ENCODE results near the gene MITF.
"Not testable (repeated sequence)": the region's sequence is repeated elsewhere in the genome, so short reads cannot be mapped to it uniquely, and the experiment has no call there.

MITF gene

GRCh38 chr3:69791919-69792399 is 52.7 kb downstream of the MITF start:
- DNase-seq, result no peak

DNA sequence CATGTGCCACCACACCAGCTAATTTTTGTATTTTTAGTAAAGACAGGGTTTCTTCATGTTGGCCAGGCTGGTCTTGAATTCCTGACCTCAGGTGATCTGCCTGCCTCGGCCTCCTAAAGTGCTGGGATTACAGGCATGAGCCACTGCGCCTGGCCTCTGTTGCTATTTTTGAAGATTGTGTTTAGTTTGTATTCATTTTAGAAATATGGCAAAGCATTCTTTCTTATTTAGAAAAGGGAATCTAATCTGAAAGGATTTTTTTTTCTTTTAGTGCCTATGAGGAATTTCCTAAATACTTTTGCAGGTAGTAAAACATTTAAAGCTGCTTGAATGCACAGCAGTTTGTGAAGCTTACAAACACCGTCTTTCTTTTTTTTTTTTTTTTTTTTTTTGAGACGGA is 56.9 kb downstream of the MITF start:
- DNase-seq, result not testable (repeated sequence)

GRCh38 chr3:69803681-69804270 is 64.5 kb downstream of the MITF start:
- DNase-seq, result no peak

DNA sequence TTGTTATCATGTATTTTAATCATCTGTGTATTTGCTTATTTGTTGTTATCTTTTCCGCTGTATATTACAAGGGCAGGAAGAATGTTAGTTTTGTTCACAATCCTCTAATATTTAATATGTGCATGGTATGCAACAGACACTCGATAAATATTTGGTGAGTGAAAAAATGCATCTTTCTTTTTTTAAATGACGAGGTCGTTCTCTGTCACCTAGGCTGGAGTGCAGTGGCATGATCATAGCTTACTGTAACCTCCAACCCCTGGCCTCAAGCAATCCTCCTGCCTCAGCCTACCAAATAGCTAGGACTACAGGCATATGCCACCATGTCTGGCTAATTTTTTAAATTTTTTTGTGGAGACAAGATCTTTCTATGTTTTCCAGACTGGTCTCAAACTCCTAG is 66.2 kb downstream of the MITF start:
- DNase-seq, result no peak

- no peak for DNase-seq
These were observed 67.6 kb downstream of the MITF start for GRCh38 chr3:69806735-69807438.

GRCh38 chr3:69807674-69808073 is 68.4 kb downstream of the MITF start:
- DNase-seq, result no peak

GRCh38 chr3:69809076-69809835 is 70.0 kb downstream of the MITF start:
- no peak for DNase-seq

GRCh38 chr3:69811452-69812401 is 72.5 kb downstream of the MITF start:
- DNase-seq, result no peak

DNA sequence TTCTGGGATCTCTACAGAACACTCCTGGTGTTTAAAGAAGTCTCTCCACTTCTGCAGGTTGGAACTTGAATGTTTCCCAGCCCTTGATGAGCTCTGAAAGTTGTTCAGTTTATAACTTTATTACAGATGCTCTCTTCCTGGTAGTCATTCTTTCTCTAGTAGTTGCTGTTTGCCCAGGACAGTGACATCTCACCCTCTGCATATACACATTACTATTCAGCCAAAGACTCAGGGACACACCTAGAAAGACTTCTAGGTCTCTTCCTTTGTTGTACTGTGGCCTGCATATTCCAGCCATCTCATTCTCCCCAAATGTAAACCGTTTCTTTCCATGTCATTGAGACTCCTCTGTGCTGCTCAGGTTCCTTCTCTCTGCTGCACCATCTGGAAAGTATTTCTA is 76.7 kb downstream of the MITF start:
- DNase-seq, result no peak

GRCh38 chr3:69817988-69818387 is 78.7 kb downstream of the MITF start:
- DNase-seq, result no peak

GRCh38 chr3:69819282-69819681 is 80.0 kb downstream of the MITF start:
- no peak for DNase-seq

- no peak for DNase-seq
These were observed 81.9 kb downstream of the MITF start for GRCh38 chr3:69821133-69821532.

GRCh38 chr3:69823743-69824142 is 84.5 kb downstream of the MITF start:
- DNase-seq, result no peak

GRCh38 chr3:69825446-69825845 is 86.2 kb downstream of the MITF start:
- DNase-seq, result no peak

DNA sequence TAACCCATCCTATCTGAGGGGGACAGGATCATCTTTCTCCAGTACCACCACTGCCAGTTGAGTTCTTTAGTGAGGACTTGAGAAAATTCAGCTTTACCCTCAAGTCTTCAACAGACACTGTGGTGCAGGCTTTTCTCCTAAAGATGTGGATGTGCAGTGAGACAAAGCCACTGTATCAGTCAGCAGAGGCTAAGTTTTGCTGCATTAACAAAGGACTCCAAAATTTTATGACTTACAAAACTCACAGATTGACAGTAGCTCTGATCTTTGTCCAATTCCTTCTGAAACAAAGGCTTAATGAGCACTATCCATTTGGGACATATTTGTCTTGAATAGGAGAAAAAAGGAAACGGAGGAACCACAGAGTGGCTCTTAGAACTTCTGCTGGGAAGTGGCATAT is 87.9 kb downstream of the MITF start:
- no peak for DNase-seq

DNA sequence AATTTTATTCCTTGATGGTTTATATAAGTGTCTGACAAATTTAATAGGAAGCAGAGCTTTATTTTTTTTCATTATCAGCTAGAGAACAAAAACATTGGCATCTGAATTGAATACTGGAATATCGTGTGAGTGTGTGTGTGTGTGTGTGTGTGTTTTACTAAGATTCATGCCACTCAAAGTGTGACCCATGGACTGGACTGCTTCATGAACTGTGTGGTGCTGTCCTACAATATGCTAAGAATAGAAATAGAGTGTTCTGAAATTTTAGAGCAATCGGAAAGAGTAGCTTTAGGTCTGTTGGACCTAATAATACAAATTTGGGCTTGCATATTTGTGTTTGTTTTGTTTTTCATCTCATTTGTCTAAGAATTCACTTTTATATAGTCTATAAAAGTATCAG is 89.6 kb downstream of the MITF start:
- DNase-seq, result no peak

GRCh38 chr3:69830147-69830546 is 90.9 kb downstream of the MITF start:
- DNase-seq, result no peak

DNA sequence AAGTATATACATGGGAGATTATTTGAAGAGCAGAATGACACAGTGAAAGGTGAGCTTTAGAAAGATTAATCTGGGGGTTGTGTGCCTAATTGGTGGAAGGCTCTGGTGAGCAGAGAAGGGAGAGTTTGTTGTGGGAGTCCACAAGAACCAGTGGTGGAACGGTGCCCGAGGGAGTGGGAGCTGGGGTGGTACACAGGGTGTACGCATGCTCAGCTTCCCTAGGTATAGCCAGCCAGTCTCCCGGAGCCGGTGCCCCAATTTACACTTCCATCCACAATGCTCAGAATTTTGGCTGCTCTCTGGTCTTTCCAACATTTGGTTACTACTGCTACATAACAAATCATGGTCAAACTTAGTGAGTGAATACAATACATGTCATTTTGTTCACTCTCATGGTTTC is 92.5 kb downstream of the MITF start:
- DNase-seq, result no peak

- DNase-seq, result no peak
These were observed 94.3 kb downstream of the MITF start for GRCh38 chr3:69833591-69833990.

GRCh38 chr3:69838217-69838616 is 99.0 kb downstream of the MITF start:
- no peak for DNase-seq

DNA sequence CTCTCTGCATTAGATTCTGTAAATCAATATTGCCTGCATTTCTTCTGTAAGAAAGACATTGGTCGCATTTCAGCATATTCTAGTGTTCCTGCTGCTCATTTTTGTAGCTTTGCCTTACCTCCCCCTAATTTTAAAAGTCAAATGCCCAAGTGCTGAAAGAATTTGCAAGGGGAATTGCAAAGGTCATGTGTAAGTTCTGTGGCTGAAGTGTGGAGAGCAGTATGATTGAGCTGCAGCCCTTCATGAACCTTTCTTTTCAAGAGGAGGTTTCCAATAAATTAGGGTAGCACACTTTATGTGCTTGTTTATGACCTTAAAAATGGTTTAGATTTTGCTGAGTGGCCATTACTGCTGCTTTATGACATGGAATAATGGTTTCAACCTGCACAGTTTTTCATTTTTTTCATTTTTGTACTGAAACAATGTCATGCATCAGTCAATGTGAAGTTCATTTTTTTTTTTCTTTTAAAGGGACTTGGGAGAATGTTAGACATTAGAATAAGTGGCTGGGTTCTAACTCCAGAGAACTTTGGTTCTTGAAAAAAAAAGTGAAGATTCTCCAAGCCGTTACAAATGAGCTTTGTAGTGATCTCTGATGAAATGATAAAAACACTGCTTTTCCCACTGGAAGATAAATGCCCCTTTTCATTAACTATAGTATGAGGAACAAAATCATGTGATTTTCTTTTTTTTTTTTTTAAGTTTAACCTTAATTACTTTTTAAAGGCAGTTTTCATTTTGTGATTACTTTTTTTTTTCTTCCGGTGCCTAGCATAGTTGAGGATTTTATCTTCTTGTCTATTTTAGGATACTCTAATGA is 99.6 kb downstream of the MITF start:
- DNase-seq, result no peak

GRCh38 chr3:69842351-69842750 is 103.1 kb downstream of the MITF start:
- no peak for DNase-seq

Data from NCI-H2081 treated with DMSO at 0.1 percent for 48 hours (cell line).